DLD1 (cell line): ENCODE results near the gene RAP1A.

Experiments used
- in situ Hi-C: cut with HindIII; loops from 2 replicates; pipeline ENCODE4 v1.10.0; 2017; ENCODE audit warnings: low sequenced_read_pairs

The RAP1A gene

DNA sequence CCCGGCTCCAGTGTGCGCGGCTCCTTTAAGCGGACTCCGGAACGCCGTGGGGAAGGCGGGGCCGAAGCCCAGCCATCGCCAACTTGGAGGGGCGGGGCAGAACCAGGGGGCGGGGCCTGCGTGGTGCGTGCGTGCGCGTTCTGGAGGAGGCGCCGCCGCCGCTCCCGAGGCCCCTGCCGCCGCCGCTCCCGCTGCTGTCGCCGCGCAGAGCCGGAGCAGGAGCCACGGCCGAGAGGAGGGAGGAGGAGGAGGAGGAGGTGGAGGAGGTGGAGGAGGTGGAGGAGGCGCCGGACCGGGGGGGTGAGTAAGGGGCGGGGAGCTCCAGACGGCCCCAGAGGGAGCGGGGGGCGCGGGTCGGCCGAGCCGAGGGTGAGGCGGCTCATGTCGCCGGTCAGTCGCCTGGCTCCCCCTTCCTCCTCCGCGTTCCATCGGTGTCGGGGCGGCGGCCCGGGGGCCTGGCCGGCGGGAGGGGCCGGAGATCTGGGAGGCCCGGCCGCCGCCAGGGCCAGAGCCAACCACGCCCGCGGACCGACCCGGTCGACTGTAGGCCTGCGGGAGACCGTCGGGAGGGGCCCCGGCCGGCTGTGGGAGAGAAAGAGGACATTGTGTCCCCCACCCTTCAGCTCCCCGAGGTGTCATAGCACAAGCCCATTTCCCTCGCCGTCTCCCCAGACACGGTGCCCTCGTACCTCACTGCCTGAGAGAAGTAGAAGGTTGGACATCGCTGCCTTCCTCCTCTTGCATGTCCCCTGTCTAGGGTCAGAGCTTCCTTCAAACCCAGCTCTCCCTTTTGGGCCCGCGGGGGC lies at the start of gene RAP1A:
TSS of gene RAP1A (plus strand) at position 155 of the 806 bp plus-strand sequence. CDS start 71,572 bp downstream, outside the sequence.
- in situ Hi-C loops: no loop called here

DNA sequence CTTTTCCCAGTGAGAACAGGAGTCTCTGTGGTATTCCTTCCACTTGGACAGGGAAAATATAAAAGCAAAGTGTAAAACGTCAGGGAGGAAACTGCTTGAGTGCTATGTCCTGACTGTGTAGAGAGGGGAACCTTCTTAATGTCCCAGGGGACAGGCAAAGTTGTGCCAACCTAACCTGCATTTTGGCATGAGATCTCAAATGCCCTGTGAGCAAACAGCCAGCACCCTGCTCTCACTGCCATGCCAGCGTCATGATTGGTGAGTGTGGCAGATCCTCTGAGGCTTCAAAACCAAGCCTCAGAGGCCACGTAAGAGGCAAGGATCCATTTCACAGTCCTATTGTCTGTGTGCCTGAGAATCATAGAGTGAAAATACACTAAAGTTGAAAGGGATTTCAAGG lies 49.7 kb upstream of the RAP1A start:
- in situ Hi-C loops: no loop called here

DNA sequence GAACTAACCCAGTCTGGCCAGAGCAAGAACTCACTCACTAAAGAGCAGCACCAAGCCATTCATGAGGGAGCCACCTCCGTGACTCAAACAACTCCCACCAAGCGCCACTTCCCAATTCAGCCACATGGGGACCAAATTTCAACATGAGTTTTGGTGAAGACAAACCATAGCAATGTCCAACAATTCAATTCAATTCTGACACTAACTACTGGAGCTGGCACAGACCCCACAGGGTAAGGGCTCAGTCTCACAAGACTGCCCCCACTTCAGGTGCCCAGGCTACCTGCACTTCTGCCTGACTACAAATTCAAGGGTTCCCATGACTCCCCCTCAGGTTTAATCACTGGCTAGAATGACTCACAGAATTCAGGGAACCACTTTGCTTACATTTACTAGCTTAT lies 48.8 kb upstream of the RAP1A start:
- in situ Hi-C loops: no loop called here

DNA sequence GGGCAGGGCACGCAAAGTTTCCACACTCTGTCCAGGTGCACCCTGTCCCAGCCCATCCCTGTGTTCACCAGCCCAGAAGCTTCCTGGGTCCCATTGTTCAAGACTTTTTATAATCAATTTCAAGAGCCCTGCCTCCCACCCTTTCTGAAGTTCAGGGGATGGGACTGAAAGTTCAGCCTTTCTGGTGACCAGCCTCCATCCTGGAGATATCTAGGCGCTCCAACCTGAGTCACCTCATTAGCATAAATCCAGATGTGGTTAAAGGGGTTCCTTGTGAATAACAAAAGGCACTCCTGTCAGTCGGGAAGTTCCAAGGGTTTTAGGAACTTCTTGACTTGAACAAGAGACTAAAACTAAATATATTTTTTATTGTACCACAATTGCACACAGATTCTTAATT lies 48.4 kb upstream of the RAP1A start:
- in situ Hi-C loops: no loop called here

DNA sequence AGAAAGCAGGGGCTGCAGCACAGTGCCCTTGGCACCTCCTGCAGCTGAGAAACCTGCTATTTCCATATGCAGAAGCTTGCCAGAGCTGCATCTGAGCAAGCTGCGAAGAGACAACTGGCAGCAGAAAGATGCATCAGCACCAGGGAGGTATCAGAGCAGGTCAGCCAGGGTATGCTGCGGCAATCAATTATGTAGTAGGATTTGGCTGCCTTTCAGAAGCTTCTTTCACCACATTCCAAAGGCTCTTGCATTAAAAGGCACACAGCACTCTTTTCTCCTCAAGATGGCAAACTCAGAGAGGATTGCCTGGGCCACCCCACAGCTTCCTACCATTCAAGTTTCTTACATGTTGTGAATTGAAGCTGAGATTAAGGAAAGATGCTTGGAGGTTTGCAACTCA lies 47.6 kb upstream of the RAP1A start:
- in situ Hi-C loops: no loop called here

DNA sequence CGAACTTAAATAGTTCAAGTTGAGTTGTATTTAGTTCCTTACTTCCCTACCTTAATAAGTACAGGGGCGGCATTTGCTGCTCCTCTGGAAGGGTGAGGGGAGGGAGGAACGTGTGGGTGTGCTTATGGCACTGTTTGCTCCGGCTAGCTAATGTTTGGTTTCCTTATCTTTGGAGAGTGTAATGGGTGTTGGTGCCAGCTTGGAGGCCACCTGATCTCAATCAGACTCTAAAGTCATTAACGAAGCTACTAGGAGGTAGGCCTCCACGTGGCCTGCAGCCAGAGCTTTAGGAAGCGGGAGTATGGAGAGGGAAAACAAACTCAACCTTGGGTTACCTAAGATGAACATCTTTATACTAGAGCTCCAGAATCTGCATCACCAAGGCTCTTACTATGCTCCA lies 43.0 kb upstream of the RAP1A start:
- in situ Hi-C loops: no loop called here

DNA sequence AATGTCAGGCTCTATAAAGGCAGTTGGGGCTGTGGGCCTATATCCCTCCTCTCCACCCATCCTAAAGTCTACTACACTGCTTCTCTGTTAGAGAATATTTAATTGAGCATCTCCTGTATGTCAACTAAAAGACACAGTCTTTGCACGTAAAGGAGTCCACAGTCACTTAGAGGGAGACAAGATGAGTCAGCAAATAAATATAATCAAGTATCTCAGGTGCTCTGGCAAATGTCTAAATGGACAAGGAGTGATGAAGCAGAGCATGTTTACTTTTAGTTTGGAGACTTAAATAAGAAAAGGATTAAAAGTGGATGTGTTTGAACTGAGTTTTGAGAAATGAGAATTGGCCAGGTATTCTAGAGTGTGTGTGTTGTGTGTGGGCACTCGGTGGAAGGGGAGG lies 41.8 kb upstream of the RAP1A start:
- in situ Hi-C loops: no loop called here

DNA sequence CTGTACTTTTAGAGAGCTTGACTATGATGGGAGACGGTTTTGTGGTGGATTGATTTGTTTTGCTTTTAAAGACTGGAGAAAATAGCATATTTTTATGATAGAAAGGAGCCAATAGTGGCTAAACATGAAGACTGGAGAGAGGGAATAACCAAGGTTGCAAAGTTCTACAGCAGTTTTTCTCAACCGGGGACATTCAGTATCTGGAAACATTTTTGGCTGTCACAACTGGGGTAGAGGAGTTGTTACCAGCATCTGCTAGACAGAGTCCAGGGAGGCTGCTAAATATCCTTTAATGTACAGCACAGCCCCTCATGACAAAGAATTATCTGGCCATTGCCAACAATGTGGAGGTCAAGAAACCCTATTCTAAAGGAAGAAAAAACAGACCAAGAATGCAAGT lies 38.4 kb upstream of the RAP1A start:
- in situ Hi-C loops: no loop called here

DNA sequence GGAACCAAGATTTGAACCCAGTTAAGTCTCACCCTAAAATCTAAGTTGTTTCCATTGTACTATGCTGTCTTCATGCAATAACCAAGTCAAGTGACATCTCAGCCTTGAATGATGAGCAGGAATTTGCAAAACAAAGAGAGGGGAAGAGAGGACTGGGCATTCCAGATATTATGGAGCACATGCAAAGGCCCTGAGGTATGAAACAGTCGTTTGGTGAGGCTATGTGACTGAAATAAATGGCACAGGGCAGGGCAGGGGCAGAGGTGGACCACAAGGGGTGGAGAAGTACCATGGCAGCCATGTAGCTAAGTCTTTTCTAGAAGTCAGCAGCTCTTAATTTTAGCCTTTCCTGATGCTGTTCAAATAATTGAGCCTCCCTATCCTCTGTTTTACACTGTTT lies 37.6 kb upstream of the RAP1A start:
- in situ Hi-C loops: no loop called here

DNA sequence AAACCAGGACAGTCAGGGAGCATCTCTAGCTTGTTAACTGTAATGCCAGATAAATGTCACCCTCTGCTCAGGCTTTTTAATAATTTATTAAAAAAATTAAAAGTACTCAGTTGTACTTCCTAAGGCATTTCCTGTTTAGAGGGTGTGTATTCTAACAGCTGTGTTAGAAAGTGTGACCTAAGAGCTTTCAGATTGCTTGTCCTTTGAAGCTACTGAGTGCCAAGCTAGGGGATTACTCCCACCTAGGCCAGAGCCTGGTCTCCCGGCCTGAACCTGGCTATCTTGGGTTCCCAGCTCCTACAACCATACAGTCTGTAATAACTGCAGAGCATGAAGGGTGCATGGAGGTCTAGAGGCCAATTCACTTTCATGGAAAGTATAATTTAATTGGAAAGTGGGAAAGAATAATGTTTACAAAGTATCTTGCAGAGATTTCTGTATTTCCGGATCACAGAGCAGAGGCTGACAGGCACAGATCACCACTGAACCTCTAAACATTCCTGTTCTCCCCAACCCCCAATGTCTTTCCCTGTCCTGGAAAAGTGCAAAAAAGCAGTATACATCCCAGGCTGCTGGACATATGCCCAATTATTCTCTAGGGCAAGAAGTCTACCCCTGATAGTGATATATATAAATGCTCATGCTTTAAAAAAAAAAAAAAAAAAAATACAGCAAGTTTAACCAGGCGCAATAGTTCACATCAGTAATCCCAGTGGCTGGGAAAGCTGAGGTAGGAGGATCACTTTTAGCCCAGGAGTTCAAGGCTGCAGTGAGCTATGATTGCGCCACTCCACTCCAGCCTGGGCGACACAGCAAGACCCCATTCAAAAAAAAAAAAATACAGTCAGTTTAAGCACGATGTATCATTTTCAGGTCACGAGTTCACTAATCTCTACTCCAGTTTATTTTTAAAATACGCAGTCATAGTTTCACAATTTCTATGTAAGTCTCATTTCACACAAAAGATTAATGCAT lies 36.7 kb upstream of the RAP1A start:
- in situ Hi-C loops: no loop called here

DNA sequence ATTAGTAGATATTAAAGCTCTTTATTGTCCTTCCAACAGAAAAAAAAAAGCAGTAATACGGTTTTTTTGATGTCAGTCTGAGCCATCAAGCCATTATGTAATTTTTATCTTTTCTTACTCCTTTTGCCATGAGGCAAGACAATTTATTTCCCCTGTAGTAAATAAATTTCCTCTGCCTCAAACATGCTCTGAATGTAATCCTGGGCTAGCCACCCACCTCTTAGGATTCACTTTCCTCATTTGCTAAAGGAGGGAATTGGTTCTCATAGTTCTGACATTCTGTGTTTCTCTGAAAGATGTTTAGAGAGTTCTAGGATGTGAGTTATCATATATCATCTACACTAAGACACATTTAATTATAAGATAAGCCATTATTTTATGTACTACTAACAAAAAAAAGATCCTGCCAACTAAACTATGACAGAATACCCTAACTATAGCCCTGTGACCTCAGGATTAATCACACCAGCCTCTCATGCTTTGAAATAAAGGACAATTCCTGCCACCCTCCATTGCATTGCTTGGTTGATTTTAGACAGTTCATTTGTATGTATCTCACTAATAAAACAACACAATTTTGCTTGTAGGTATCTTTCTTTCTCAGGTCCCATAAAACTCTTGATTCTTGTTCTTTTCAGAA lies 34.0 kb upstream of the RAP1A start:
- in situ Hi-C loops: no loop called here

DNA sequence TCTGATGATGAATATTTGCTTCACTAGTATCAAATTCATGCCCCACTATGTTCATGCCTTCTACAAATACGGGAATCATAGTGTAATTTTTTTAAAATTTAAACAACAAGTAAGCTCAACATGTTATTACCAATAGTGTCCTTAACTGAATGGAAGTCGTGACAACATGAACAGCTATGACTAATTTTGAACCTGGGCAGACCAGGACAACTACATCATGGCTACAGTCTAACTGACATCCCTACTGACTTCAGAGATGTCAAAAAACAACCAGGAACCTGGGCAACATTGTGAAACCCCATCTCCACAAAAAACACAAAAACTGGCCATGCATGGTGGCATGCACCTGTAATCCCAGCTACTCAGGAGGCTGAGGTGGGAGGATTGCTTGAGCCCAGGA lies 33.5 kb upstream of the RAP1A start:
- in situ Hi-C loops: no loop called here

DNA sequence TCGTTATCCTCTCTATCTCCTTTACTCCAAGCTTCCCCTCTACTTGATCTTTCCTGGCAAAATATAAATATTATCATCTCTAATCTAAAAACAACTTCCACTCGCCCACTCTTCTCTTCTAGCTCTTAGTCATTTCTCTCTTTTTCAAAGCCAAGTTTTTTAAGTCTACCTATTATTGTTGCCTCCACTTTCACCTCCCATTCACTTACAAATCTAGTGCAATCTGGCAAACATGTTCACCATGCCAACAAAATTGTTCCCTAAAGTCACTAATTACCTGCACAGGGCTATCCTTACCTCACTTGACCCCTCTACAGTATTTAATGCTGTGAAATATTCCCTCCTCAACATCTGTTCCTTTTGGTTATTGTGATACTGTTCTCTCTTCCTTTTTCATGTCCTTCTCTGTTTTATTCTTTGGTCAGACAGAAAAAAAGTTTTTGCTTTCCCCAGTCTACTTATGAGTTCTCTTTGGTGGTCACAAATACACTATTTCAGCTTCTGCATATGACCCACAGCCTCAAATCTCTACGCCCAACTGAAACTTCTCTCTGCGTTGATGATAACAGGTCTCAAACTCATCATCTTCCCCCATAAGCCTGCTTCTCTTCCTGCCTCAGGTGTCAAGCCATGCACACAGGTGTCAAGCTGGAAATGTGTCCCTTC lies 31.9 kb upstream of the RAP1A start:
- in situ Hi-C loops: no loop called here

DNA sequence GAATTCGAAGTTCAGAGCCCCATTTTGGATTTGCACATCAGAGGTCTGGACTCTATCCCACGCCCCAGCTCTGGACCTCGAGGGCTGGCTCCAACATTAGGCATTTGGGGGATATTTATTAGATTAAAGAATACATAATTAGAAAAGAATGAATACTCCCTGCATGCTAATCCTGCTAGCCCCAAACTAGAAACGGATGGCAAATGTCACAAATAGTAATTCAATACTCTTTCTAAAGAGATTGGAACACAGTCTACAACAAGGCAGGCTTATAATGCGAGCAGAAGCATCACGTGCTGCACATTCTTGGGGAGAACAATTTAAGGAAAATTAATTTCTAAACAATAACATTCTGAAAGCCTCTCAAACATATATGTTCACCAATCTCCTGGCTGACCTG lies 27.7 kb upstream of the RAP1A start:
- in situ Hi-C loops: no loop called here

DNA sequence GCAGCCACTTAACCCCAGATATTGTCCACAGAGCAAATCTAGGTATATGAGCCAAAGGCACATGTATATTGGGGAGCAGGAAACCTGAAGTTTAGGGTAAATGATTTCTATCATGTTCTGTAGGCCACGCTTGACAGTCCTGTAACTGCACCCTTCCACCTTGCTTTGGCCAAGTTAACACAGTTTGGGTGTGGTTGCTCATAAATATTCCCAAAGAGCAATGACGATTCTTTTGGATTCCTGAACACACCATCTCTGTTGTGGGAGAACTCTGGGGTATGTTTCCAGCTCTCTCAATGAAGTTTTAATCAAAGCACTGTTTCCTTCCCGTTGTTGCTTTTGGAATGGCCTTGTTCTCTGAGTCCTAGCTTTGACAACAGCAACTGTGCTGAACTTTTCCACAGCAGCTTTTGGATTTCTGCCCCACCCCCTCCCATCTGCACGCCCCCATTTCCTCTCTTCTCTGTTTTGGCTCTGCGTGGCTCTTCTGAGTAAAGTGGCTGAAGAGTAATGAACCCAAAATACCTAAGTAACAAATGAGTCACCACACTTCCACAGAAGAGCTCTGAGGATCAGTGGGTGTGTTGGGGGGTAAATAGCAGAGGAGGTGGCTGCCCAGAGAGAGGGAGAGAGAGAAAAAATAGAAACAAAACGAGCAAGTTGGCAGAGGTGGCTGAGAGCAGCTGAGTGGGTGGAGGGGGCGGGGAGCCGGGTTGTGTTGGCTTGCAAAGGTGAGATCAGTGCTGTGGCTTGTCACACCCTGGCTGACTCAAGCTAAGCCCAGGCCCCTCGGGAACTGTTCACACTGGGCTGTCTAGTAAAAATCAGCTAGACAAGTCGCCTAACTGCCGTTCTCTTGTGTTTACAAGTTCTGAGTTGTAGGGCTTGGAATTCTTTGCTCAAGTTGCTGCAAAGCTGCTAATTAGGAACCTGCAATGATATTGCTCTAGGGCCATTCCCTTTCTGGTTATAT lies 26.9 kb upstream of the RAP1A start:
- in situ Hi-C loops: no loop called here

DNA sequence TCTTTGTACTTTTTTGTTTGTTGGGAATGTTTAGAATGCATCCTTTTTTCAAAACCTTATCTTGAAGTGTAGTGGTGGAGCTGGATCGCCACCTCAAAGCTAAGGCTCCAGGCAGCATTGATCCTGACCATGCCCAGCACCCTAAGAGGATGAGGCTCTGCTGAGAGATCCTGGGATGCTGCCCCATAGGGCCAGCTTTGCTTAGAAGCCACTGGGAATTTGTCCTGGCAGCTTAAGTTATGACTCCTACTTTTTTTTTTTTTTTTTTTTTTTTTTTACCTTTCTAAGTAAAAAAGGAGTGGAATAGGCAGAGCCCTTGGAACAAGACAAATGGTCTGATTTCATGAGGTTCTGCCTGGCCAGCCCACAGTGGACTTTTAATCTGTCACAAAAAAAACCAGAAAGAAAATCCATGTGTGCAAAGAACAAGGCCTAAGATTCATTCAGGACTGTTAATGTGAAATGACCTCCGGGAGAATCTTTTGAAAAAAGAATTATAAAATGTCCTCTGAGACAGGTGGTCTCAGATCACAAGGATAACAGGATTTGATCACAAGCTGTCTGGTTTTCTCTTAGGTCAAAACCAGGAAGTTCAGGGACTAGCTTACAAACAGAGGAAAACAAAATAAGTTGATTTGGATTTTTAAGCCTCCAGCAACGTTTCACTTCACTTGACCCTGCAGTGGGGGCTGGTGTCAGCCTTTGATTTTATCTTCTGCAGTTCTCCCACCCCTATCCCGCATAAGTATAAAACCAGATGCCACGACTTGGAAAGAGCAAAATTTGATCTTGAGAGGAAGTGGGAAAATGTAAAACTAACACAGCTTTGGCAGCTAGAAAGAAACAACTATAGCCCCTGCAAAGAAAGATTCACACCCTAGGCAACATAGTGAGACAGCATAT lies 25.9 kb upstream of the RAP1A start:
- in situ Hi-C loops: no loop called here

DNA sequence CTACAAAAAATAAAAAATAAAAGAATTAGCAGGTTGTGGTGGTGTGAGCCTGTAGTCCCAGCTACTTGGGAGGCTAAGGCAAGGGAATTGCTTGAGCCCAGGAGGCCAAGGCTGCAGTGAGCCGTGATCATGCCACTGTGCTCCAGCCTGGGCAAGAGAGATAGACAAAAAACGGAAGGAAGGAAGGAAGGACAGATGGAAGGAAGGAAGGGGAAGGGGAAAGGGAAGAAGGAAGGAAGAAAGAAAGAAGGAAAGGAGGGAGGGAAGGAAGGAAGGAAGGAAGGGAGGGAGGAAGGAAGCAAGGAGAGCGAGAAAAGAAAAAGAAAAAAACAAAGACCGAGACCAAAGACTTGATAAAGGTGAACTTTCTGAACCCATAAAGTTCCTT lies 25.3 kb upstream of the RAP1A start:
- in situ Hi-C loops: no loop called here

DNA sequence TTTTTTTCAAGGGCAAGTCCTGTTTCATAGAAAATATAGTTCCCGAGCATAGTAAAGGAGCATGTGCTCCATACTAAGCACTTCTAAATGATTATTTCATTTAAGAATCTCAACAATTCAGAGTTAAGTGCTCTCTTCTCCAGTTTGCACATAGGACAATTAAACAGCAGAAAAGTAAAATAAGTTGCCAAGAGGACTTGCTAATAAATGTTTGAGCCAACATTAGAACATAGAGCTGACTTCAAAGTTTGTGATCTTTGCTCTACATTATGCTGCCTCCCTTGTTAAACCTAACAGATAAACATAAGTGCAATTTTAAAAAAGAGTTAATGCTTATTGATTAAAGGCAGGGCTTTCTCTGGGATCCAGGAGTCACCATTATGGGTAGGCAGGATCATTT lies 23.8 kb upstream of the RAP1A start:
- in situ Hi-C loops: no loop called here

DNA sequence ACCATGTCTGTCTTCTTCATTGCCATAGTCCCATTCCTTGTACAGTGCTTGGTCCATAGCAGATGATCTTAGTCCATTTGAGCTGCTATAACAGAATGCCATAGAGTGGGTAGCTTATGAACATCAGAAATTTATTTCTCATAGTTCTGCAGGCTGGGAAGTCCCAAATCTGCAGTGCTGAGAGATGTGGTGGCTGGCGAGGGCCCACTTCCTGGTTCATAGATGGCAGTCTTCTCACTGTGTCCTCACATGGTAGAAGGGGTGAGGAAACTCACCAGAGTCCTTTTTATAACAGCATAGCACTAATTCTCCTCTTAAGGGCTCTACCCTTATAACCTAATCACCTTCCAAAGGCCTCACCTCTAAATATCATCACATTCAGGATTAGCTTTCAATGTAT lies 23.1 kb upstream of the RAP1A start:
- in situ Hi-C loops: no loop called here
